Activated naive CD4-positive, alpha-beta T cell treated with anti-CD3 and anti-CD28 coated beads for 36 hours (primary cell): ENCODE results near the gene BCO2. TPM values are rescaled to one million over a fixed set of nuclear protein-coding genes. Genes with fewer than 3 reads are reported as not detected.

Experiments used
- CTCF ChIA-PET: fragments of 350-600 bp; sonication (Branson Sonifier 250); formaldehyde crosslinking; loops from one replicate; lab custom pipeline; 2021; ENCODE audit warnings: antibody characterized with exemption; lab: Charles Lee
- DNase-seq: peaks from one replicate; pipeline ENCODE4 v3.0.0-alpha.2; 2020
- H3K27ac Mint-ChIP-seq: one replicate; pipeline ENCODE4 v1.8.0; 2021; ENCODE audit warnings: mild to moderate bottlenecking, mixed read lengths
- H3K27me3 Mint-ChIP-seq: one replicate; pipeline ENCODE4 v1.8.0; 2021; ENCODE audit warnings: low read depth, mixed read lengths
- H3K36me3 Mint-ChIP-seq: one replicate; pipeline ENCODE4 v1.8.0; 2021; ENCODE audit warnings: low read depth, mixed read lengths
- H3K4me1 Mint-ChIP-seq: one replicate; pipeline ENCODE4 v1.8.0; 2021; ENCODE audit warnings: low read depth, mixed read lengths
- H3K4me3 Mint-ChIP-seq: one replicate; pipeline ENCODE4 v1.8.0; 2021; ENCODE audit warnings: mild to moderate bottlenecking, moderate library complexity, mixed read lengths
- H3K9me3 Mint-ChIP-seq: one replicate; pipeline ENCODE4 v1.8.0; 2021; ENCODE audit warnings: mixed read lengths
- intact Hi-C: fragments of 100-400 bp; cut with micrococcal nuclease; formaldehyde crosslinking; loops from one replicate; pipeline ENCODE4 v1.15.1; 2023
- total RNA-seq, 2 experiments: library from RNA; stranded (reverse); gene quantifications; one replicate each; pipeline ENCODE4 v1.2.3, GENCODE V29; 2021

BCO2 gene
- total RNA-seq: under 1 TPM; 0.30 to 0.45 TPM

- CTCF ChIA-PET: interaction anchor here (0.6 to 1.5 kb wide), 8 partner anchors 10 to 237 kb away, joined by 3 to 12 read pairs (median 4); no protein-coding TSS in a partner anchor
- no peak within 1 kb of the TSS for H3K27ac Mint-ChIP-seq
- DNase-seq: peak; percentile 60
- no peaks in the 10 kb centered on the region for H3K36me3 Mint-ChIP-seq
- peak within 1 kb of the TSS; percentile 50 for H3K4me3 Mint-ChIP-seq
- intact Hi-C loops: loop anchor here (1.0 to 10.0 kb wide), 4 partner anchors 62 to 610 kb away; partner anchors contain the start of genes CFAP68 and FDXACB1
- no peaks in the 10 kb centered on the region for H3K9me3 Mint-ChIP-seq
- peaks cover 22% of the 10 kb centered on the region for H3K27me3 Mint-ChIP-seq
- peaks cover 13% of the 10 kb centered on the region for H3K4me1 Mint-ChIP-seq
Observed at GRCh38 chr11:112174789-112175598, at the start of gene BCO2. Gene BCO2, plus strand, starts transcription at chr11:112175512. Its CDS starts 90 bp downstream, at chr11:112175602.

- H3K4me3 Mint-ChIP-seq: no peak overlapping the region
- intact Hi-C loops: no loop called here
Observed at GRCh38 chr11:112127056-112127455, 48.3 kb upstream of the BCO2 start.

GRCh38 chr11:112128483-112129121 is 46.7 kb upstream of the BCO2 start:
- intact Hi-C loops: no loop called here
- Mint-ChIP-seq H3K27me3 (no peaks in the 10 kb centered on the region), H3K4me1 (no peaks in the 10 kb centered on the region), H3K4me3 (no peak overlapping the region), H3K9me3 (no peaks in the 10 kb centered on the region), H3K36me3 (no peaks in the 10 kb centered on the region), H3K27ac (no peak overlapping the region)
- CTCF ChIA-PET: interaction anchor here (0.6 to 1.2 kb wide), 2 partner anchors 16 to 41 kb away, joined by 3 read pairs; no protein-coding TSS in a partner anchor
- DNase-seq: no peak

More at GRCh38 chr11:112127056-112127455, 48.3 kb upstream of the BCO2 start:
- no peak for DNase-seq
- CTCF ChIA-PET: no interaction called here
- Mint-ChIP-seq H3K27me3 (no peaks in the 10 kb centered on the region), H3K36me3 (no peaks in the 10 kb centered on the region), H3K9me3 (no peaks in the 10 kb centered on the region), H3K4me1 (no peaks in the 10 kb centered on the region), H3K27ac (no peak overlapping the region)

GRCh38 chr11:112129656-112130055 is 45.7 kb upstream of the BCO2 start:
- no peaks in the 10 kb centered on the region for H3K36me3 Mint-ChIP-seq
- CTCF ChIA-PET: interaction anchor here (0.6 to 1.2 kb wide), 4 partner anchors 9 to 1638 kb away, joined by 3 to 6 read pairs (median 5); partner anchors contain the start of gene BCO2
- H3K4me3 Mint-ChIP-seq: no peak overlapping the region
- H3K27ac Mint-ChIP-seq: no peak overlapping the region
- intact Hi-C loops: no loop called here
- DNase-seq: no peak
- H3K27me3 Mint-ChIP-seq: no peaks in the 10 kb centered on the region
- no peaks in the 10 kb centered on the region for H3K4me1 Mint-ChIP-seq
- no peaks in the 10 kb centered on the region for H3K9me3 Mint-ChIP-seq

- intact Hi-C loops: no loop called here
- H3K4me1 Mint-ChIP-seq: no peaks in the 10 kb centered on the region
Observed at GRCh38 chr11:112132737-112133136, 42.6 kb upstream of the BCO2 start.

GRCh38 chr11:112134473-112134872 is 40.8 kb upstream of the BCO2 start:
- intact Hi-C loops: no loop called here
- H3K27ac Mint-ChIP-seq: no peak overlapping the region
- CTCF ChIA-PET: interaction anchor here (0.6 to 2.4 kb wide), 2 partner anchors 20 to 146 kb away, joined by 3 to 10 read pairs; no protein-coding TSS in a partner anchor

More at GRCh38 chr11:112132737-112133136, 42.6 kb upstream of the BCO2 start:
- H3K36me3 Mint-ChIP-seq: no peaks in the 10 kb centered on the region
- no peaks in the 10 kb centered on the region for H3K9me3 Mint-ChIP-seq
- H3K27me3 Mint-ChIP-seq: no peaks in the 10 kb centered on the region
- CTCF ChIA-PET: no interaction called here
- no peak overlapping the region for H3K27ac Mint-ChIP-seq
- no peak for DNase-seq
- H3K4me3 Mint-ChIP-seq: no peak overlapping the region

GRCh38 chr11:112143597-112143996 is 31.7 kb upstream of the BCO2 start:
- DNase-seq: no peak
- CTCF ChIA-PET: interaction anchor here (0.6 kb wide), 1 partner anchor 32 kb away, joined by 4 read pairs; no protein-coding TSS in a partner anchor
- no peak overlapping the region for H3K4me3 Mint-ChIP-seq
- H3K36me3 Mint-ChIP-seq: no peaks in the 10 kb centered on the region
- intact Hi-C loops: no loop called here
- peaks cover 3% of the 10 kb centered on the region for H3K9me3 Mint-ChIP-seq
- no peaks in the 10 kb centered on the region for H3K4me1 Mint-ChIP-seq
- H3K27ac Mint-ChIP-seq: no peak overlapping the region
- H3K27me3 Mint-ChIP-seq: no peaks in the 10 kb centered on the region

More at GRCh38 chr11:112134473-112134872, 40.8 kb upstream of the BCO2 start:
- Mint-ChIP-seq H3K27me3 (no peaks in the 10 kb centered on the region), H3K36me3 (no peaks in the 10 kb centered on the region), H3K4me1 (no peaks in the 10 kb centered on the region), H3K9me3 (no peaks in the 10 kb centered on the region), H3K4me3 (no peak overlapping the region)
- no peak for DNase-seq

- intact Hi-C loops: no loop called here
Observed at GRCh38 chr11:112150517-112150916, 24.8 kb upstream of the BCO2 start.

GRCh38 chr11:112156153-112156955 is 19.0 kb upstream of the BCO2 start:
- CTCF ChIA-PET: interaction anchor here (0.7 kb wide), 1 partner anchor 324 kb away, joined by 5 read pairs; no protein-coding TSS in a partner anchor
- no peak for DNase-seq
- Mint-ChIP-seq H3K4me3 (no peak overlapping the region), H3K27ac (no peak overlapping the region), H3K9me3 (no peaks in the 10 kb centered on the region), H3K36me3 (no peaks in the 10 kb centered on the region), H3K27me3 (peaks cover 11% of the 10 kb centered on the region), H3K4me1 (peaks cover 2% of the 10 kb centered on the region)
- intact Hi-C loops: no loop called here

More at GRCh38 chr11:112150517-112150916, 24.8 kb upstream of the BCO2 start:
- no peak overlapping the region for H3K27ac Mint-ChIP-seq
- no peak for DNase-seq
- peaks cover 4% of the 10 kb centered on the region for H3K27me3 Mint-ChIP-seq
- no peaks in the 10 kb centered on the region for H3K4me1 Mint-ChIP-seq
- CTCF ChIA-PET: interaction anchor here (1.4 kb wide), 1 partner anchor 37 kb away, joined by 4 read pairs; no protein-coding TSS in a partner anchor
- no peaks in the 10 kb centered on the region for H3K36me3 Mint-ChIP-seq
- no peak overlapping the region for H3K4me3 Mint-ChIP-seq
- H3K9me3 Mint-ChIP-seq: no peaks in the 10 kb centered on the region

GRCh38 chr11:112156956-112157766 is 18.2 kb upstream of the BCO2 start:
- CTCF ChIA-PET: interaction anchor here (0.6 kb wide), 1 partner anchor 37 kb away, joined by 3 read pairs; no protein-coding TSS in a partner anchor
- no peak for DNase-seq
- peaks cover 2% of the 10 kb centered on the region for H3K4me1 Mint-ChIP-seq
- H3K4me3 Mint-ChIP-seq: no peak overlapping the region
- intact Hi-C loops: no loop called here
- H3K27ac Mint-ChIP-seq: no peak overlapping the region
- no peaks in the 10 kb centered on the region for H3K9me3 Mint-ChIP-seq
- H3K36me3 Mint-ChIP-seq: no peaks in the 10 kb centered on the region
- H3K27me3 Mint-ChIP-seq: peaks cover 12% of the 10 kb centered on the region
